GM21528 (cell line): ENCODE data around the gene ABHD2.
"Not testable (repeated sequence)": the region's sequence is repeated elsewhere in the genome, so short reads cannot be mapped to it uniquely, and the experiment has no call there.

Experiments
- ATAC-seq: cut with Tn5 transposase; IDR thresholded peaks from one replicate; pipeline ENCODE4 v1.9.1; 2021; ENCODE audit warnings: mild to moderate bottlenecking, moderate library complexity; ENCODE audit not compliant: unreplicated experiment, low FRiP score

Gene ABHD2

DNA sequence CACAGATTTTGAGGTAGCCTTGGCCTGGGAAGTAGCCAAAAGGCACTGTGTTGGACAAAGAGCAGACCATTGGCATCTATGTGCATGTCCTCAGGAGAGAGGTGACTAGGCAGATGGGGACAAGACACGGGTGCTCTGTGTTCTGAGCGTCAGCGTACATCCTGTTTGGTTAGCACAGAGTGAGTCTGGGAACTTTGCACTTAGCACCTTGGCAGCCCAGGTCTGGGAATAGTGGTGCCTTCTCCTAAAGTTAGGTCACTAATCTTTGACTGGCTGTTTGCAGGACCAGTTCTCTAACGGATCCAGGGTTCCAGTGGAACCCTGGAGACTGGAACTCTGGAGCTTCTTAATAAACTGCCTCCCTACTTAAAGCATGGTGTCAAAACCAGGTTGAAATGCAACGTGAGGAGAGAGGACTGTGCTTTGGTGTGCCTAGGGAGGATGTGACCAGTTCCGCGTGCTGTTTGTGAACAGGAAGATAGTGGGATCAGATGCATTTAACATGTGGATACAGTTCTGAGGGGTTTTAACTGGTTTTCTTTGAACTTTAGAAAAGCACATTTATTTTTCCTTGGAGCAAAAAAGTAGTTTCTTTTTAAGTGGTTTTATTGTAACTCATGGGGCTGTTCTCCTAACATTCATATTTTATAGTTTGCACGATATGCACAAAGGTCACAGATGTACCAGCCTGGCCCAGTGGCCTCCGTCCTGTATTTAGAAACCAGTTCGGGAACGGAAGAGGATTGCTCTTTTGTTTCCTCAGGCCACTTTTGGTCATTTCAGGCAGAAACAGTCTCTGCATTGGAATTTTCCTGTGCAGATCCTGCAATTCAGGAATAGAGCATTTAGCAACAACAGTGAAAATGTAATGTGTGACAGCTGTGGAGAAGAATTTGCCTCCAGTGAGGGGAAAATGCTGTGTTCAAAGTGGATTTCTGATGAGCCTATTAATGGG lies 48.8 kb downstream of the ABHD2 start:
- no peak for ATAC-seq

DNA sequence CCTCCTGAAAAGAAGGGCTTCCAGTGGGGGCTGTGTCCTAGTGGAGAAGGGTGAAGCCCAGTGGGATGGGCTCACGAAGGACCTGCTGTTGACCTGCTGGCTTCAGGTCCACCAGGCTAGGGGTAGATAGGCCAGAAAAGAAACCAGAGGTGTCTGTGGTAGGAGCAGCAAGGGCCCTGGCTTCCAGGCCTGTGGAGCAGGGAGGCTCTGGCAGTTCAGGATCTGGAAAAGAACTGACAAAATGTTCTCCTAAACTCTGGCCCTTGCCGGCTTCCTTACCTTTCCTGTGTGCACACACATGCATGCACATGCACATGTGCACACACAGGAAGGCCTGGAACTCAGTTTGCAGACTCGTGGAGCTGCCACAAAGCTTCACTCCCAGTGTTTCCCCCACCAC lies 49.7 kb downstream of the ABHD2 start:
- ATAC-seq, result no peak

GRCh38 chr15:89138999-89139612 lies 50.9 kb downstream of the ABHD2 start:
- ATAC-seq, result no peak

GRCh38 chr15:89139613-89140499 lies 51.6 kb downstream of the ABHD2 start:
- no peak for ATAC-seq

DNA sequence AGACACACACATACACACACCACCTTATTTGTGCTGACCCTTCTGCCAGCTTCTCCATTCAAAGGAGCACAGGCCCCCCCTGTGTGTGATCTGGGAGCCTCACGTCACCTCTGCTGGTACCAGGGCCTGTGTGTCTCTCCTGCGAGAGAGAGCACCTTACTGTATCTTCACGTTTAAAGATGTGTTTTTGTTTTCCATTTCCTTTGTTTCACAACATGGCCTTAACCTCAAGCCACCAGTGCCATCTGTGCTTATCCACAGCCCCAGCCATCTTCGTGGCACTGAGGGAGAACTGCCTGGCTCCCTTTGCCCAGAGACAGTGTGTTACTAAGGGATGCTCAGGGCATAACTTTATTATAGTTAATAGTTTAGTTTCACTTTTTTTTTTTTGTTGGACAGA lies 52.3 kb downstream of the ABHD2 start:
- ATAC-seq, result no peak

- not testable (repeated sequence) for ATAC-seq
Observed at GRCh38 chr15:89141159-89141558, 52.9 kb downstream of the ABHD2 start.

DNA sequence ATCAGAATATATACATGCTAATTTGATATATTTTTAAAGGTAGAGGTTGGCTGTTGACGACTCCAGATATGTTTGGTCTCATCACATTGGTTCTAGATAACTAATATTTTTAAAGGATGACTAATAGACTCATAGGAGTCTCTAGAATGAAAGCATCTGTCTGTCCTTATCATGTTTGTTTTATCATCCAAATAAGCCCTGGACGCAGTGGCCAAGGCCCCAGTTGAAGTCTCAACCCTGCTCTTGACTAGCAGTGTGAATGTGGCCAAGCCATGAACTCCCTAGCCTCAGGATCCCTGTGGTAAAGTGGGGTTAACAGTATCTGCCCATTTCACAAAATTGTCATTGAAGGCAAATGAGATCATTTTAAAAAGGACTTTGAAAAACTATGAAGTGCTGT lies 53.6 kb downstream of the ABHD2 start:
- no peak for ATAC-seq

GRCh38 chr15:89142423-89142822 lies 54.2 kb downstream of the ABHD2 start:
- no peak for ATAC-seq

DNA sequence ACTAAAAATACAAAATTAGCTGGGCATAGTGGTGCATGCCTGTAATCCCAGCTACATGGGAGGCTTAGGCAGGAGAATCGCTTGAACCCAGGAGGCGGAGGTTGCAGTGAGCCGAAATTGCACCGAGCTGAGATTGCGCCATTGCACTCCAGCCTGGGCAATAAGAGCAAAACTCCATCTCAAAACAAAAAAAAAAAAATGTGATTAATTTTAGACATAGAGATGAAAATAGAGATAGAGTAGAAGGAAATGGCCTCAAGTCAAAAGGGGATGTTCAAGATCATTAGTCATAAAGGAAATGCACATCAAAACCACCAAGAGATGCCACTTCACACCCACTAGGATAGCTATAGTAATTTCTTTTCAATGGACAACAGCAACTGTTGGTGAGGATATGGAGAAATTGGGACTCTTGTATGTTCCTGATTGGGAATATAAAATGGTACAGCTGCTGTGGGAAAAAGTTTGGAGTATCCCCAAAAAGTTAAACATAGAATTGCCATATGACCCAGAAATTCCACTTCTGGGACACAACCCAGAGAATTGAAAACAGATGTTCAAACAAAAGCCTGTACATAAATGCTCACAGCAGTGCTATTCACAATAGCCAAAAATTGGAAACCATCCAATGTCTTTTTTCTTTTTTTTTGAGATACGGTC lies 55.4 kb downstream of the ABHD2 start:
- ATAC-seq, result no peak

DNA sequence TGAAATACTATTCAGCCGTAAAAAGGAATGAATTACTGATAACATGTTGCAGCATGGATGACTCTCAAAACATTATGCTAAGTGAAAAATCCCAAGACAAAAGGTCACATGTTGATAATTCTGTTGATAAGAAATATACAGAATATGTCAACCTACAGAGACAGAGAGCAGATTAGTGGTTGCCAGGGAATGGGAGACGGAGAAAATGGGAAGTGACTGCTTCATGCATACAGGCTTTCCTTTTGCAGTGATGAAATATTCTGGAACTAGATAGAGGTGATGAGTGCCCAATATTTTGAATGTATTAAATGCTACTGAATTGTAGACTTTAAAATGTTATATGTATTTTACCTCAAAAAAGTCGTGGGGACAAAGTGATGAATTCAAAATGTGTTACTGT lies 56.2 kb downstream of the ABHD2 start:
- no peak for ATAC-seq

DNA sequence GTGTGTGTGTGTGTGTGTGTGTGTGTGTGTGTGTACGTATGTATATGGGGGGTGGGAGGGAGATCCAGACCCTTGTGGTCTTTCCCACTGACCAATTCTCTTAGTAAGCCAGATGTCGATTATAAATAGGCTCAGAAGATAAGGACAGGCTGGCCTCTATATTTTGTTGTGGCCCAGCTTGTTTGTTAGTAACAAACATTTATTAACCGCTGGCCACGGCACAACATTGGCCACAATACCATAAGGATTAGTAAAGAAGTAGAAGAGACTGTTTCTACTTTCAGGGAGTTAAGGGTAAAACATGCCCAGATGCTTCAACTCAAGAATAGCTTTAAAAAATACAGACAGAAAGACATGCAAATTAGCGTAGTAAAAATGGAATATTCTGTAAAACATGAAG lies 58.1 kb downstream of the ABHD2 start:
- ATAC-seq, result no peak

GRCh38 chr15:89148126-89148525 lies 59.9 kb downstream of the ABHD2 start:
- ATAC-seq, result no peak

GRCh38 chr15:89149501-89150101 lies 61.3 kb downstream of the ABHD2 start:
- ATAC-seq, result no peak

DNA sequence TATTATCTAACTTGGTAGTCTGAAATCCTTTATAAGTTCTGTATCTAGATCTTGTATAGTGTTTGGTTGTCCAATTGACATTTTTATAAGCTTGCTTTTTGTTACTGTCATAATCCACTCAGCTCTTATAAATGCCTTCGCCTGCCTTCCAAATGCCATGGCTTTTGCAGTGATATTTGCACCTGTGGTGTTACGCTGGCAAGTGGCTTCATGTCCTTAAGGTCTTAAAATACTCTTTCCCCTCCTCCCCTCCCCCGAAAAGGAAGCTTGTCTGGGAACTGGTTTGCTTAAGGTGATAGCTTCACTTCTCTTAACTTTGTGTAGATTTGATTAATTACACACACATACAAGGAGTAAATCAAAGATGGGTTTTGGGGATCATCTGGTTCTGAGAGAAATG lies 62.0 kb downstream of the ABHD2 start:
- ATAC-seq, result no peak

- ATAC-seq, result no peak
Observed at GRCh38 chr15:89150762-89151664, 62.8 kb downstream of the ABHD2 start.

GRCh38 chr15:89155122-89155521 lies 66.9 kb downstream of the ABHD2 start:
- no peak for ATAC-seq

DNA sequence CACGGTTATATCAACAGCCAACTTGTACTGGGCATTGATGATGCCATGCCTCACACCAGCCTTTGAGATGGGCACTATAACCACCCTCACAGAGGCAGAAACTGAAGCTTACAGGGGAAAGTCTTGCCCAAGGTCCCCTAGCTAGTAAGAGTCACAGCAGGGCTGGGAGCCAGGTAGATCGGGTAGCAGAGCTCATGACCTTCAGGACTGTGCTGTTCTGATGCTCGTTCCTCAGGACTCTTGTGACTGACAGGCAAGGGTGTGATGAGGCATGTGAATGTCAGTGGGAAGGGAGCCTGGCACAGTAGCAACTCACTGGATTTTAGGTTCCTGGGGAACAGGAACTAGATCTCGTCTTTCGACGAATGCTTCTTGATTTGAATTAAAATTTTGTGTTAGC lies 67.4 kb downstream of the ABHD2 start:
- no peak for ATAC-seq

GRCh38 chr15:89157061-89157460 lies 68.8 kb downstream of the ABHD2 start:
- ATAC-seq, result no peak

GRCh38 chr15:89157918-89158564 lies 69.8 kb downstream of the ABHD2 start:
- no peak for ATAC-seq
